MG63 (cell line): Measurements from ENCODE around the gene SEMA3F. TPM values are rescaled to one million over a fixed set of nuclear protein-coding genes. Genes with fewer than 3 reads are reported as not detected.

Source experiments
- DNase-seq: peaks from one replicate; pipeline ENCODE4 v3.0.0-alpha.2; 2020
- H3K27me3 ChIP-seq: fragments of 250-450 bp; sonication (Bioruptor Pico); 2 replicates; pipeline ENCODE4 v1.5.1; 2020; ENCODE audit warnings: mild to moderate bottlenecking, moderate library complexity
- H3K36me3 ChIP-seq: fragments of 250-450 bp; sonication (Bioruptor Pico); 2 replicates; pipeline ENCODE4 v1.5.1; 2020; ENCODE audit warnings: mild to moderate bottlenecking, moderate library complexity
- H3K4me3 ChIP-seq: fragments of 250-450 bp; sonication (Bioruptor Pico); 2 replicates; pipeline ENCODE4 v1.5.1; 2020; ENCODE audit warnings: mild to moderate bottlenecking, moderate library complexity
- H3K9me3 ChIP-seq: fragments of 250-450 bp; sonication (Bioruptor Pico); 2 replicates; pipeline ENCODE4 v1.5.1; 2020; ENCODE audit warnings: mild to moderate bottlenecking, moderate library complexity
- total RNA-seq: library from RNA; depleted of rRNA; stranded (reverse); fragments of >200 nt; shearing (Covaris generic); gene quantifications from 2 replicates; pipeline ENCODE4 v1.2.3, GENCODE V29; 2014; ENCODE audit warnings: low replicate concordance

SEMA3F gene
- total RNA-seq, 1 experiment from 2014 or later, result 22.9 TPM

- no peak overlapping the region for H3K4me3 ChIP-seq
- no peak for DNase-seq
Observed at GRCh38 chr3:50147016-50147415, 8.1 kb upstream of the SEMA3F start.

DNA sequence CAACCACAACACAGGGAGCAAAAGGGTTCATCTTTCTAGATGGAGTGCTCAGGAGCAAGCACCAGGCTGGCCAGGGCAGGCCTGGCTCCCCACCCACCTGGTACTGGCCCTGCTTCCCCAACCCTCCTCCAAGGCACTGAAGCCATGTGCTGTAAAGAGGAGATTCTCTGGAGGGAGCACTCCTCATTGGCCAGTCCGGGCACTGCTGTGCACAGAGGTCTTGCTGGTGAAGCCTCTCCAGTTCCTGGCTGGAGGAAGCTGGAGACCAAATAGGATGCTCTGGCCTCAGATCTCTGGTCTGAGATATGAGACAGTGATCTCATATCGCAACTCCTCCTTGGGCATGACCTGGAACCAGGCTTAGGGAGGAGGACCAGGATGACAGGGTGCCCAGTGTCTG, 7.7 kb upstream of the SEMA3F start:
- Histone ChIP-seq H3K9me3 (no peaks in the 10 kb centered on the region), H3K27me3 (no peaks in the 10 kb centered on the region), H3K4me3 (no peak overlapping the region), H3K36me3 (no peaks in the 10 kb centered on the region)
- no peak for DNase-seq

More at GRCh38 chr3:50147016-50147415, 8.1 kb upstream of the SEMA3F start:
- H3K9me3 ChIP-seq, result no peaks in the 10 kb centered on the region
- no peaks in the 10 kb centered on the region for H3K27me3 ChIP-seq
- no peaks in the 10 kb centered on the region for H3K36me3 ChIP-seq

- Histone ChIP-seq H3K4me3 (no peak overlapping the region), H3K36me3 (no peaks in the 10 kb centered on the region), H3K27me3 (no peaks in the 10 kb centered on the region), H3K9me3 (no peaks in the 10 kb centered on the region)
- DNase-seq, result no peak
Observed at GRCh38 chr3:50147861-50148260, 7.3 kb upstream of the SEMA3F start.

- no peaks in the 10 kb centered on the region for H3K27me3 ChIP-seq
- H3K9me3 ChIP-seq, result no peaks in the 10 kb centered on the region
- H3K36me3 ChIP-seq, result no peaks in the 10 kb centered on the region
- H3K4me3 ChIP-seq, result no peak overlapping the region
- DNase-seq, result no peak
Observed at GRCh38 chr3:50150404-50150750, 4.7 kb upstream of the SEMA3F start.

DNA sequence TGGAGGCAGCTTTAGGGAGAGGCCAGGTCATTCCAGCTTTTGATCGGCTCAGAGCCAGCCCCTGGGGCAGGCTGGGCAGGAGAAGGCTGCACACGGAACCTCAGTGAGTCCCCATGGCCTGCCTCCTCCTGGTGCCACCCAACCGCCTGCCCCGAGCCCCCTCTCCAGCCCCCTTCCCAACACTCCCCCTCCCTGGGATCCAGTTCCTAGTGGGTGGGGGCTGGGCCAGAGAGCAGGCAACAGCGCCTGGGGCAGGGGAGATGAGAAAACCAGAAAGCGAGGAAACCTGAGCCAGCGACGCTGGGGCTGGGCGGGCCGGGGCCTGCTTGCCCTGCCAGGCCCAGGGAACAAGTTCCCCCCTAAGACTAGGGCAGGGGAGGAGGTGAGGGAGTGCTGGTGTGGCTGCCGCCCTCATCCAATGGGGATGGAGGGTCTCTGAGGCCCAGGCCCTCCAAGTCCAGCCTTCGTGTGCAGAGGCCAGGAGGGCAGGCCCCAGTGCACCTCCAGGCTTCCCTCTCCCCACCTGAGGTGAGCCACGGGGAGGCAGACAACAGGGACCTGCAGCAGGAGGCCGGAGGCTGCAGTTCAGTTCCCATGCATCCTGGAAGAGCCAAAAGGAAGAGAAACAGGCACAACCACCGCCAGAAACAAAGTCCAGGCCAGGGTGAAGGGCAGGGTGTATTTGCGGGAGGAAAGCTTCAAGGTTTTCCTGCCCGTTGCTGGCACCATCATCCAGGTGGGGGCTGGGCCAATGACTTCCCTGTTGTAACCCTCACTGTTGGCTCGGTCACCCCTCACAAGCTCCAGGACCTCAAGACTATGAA, 4.0 kb upstream of the SEMA3F start:
- Histone ChIP-seq H3K27me3 (no peaks in the 10 kb centered on the region), H3K36me3 (no peaks in the 10 kb centered on the region), H3K4me3 (no peak overlapping the region), H3K9me3 (no peaks in the 10 kb centered on the region)
- no peak for DNase-seq

DNA sequence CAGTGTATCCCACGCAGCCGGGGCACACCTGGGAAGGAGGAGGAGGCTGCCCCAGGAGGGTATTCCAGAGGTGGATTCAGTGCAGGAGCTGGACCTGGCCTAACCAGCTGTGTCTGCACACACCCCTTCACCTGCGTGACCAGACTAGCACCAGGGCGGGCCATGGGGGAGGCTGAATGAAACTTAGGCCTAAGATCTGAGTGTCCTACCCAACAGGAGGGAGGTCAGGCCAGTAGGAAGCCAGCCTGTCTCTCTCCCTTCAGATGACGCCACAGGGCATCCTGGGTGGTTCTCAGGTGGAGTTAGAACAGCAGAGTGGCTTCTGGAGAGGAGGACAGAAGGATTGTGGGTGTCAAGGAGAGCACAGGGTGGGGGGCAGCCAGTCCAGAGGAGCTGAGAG, 3.4 kb upstream of the SEMA3F start:
- DNase-seq, result no peak
- Histone ChIP-seq H3K9me3 (no peaks in the 10 kb centered on the region), H3K4me3 (no peak overlapping the region), H3K36me3 (no peaks in the 10 kb centered on the region), H3K27me3 (no peaks in the 10 kb centered on the region)

GRCh38 chr3:50153782-50154475, 1.2 kb upstream of the SEMA3F start:
- no peak overlapping the region for H3K4me3 ChIP-seq
- H3K27me3 ChIP-seq, result no peaks in the 10 kb centered on the region
- H3K36me3 ChIP-seq, result no peaks in the 10 kb centered on the region
- no peak for DNase-seq
- no peaks in the 10 kb centered on the region for H3K9me3 ChIP-seq

GRCh38 chr3:50154476-50154839, 666 bp upstream of the SEMA3F start:
- DNase-seq, result no peak
- Histone ChIP-seq H3K4me3 (no peak overlapping the region), H3K36me3 (no peaks in the 10 kb centered on the region), H3K9me3 (no peaks in the 10 kb centered on the region), H3K27me3 (no peaks in the 10 kb centered on the region)

DNA sequence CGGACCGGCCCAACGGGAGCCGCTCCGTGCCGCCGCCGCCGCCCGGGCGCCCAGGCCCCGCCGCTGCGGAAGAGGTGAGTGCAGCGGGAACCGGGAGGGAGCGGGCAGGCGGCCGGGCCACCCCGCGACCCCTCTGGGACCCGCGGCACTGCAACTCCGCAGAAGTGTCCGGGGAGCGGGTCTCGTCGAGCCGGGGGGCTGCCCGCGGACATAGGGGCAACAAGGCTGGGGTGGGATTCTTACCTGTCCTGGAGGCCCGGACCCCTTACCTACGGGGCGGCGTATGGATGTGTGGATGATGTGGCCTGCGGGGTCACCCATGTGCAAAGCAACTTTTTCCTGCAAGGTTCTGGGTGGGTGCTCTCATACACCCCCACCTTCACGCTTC, 361 bp downstream of the SEMA3F start:
- Histone ChIP-seq H3K27me3 (no peaks in the 10 kb centered on the region), H3K9me3 (no peaks in the 10 kb centered on the region), H3K36me3 (peaks cover 5% of the 10 kb centered on the region; the same call in 1 of the 2 replicates), H3K4me3 (peak overlapping the region; percentile 58)
- DNase-seq, result no peak

DNA sequence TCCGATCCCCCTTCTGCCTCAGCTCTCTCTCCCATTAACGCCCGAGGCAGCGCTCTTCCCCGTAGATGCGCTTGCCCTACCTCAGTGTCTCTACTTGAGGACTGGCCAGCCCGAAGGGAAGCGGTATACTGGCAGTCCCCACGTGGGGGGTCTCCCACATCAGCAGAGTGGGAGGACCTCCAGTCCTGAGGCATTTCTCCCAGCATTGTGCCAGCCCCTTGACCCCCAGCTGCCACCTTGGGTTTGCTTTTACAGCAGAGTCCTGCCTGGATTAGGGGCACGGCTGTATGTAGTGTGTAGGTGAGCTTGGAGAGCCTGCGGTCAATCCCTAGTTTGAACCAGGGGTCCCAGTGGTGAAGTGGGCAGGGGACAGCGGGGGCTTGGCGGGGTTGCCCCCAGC, 767 bp downstream of the SEMA3F start:
- no peaks in the 10 kb centered on the region for H3K27me3 ChIP-seq
- no peak for DNase-seq
- peaks cover 5% of the 10 kb centered on the region; the same call in 1 of the 2 replicates for H3K36me3 ChIP-seq
- H3K9me3 ChIP-seq, result no peaks in the 10 kb centered on the region
- peak overlapping the region; percentile 58 for H3K4me3 ChIP-seq

- DNase-seq, result no peak
- Histone ChIP-seq H3K27me3 (no peaks in the 10 kb centered on the region), H3K4me3 (peak overlapping the region; percentile 58), H3K36me3 (peaks cover 9% of the 10 kb centered on the region), H3K9me3 (no peaks in the 10 kb centered on the region)
Observed at GRCh38 chr3:50156549-50157493, 1.7 kb downstream of the SEMA3F start.

DNA sequence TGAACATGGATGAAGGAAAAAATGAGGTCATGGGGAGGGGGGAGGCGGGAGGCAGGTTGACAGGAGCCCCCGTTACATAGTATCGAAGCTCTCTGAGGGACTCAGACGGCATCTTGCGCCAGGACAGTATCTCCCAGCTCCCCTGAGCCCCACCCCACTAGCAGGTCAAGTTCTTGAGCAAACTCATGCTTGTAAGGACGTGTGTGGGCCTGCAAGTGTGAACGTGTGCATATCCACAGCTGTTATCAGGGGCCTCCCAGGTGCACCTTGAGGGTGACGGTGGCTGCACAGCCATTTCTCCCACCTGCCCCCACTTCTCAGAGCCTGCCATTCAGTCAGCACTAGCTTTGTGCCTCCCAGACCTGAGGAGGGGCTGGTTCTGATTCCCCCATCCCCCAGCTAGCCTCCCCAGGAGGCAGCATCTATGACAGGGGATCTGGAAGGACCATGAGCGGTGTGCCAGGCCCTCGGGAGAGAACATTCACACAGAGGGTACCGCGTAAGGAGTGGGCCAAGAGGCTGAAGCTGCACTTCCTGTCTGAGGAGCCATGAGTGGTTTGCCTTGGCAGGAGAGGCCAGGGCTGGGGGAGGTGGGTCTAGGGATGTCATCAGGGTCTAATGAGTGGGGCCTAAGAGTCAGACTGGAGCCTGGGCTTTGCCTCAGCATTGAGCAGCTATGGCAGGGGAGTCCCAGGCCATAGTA, 2.9 kb downstream of the SEMA3F start:
- peaks cover 11% of the 10 kb centered on the region for H3K36me3 ChIP-seq
- no peaks in the 10 kb centered on the region for H3K27me3 ChIP-seq
- no peak overlapping the region for H3K4me3 ChIP-seq
- peak; percentile 83 for DNase-seq
- H3K9me3 ChIP-seq, result no peaks in the 10 kb centered on the region

DNA sequence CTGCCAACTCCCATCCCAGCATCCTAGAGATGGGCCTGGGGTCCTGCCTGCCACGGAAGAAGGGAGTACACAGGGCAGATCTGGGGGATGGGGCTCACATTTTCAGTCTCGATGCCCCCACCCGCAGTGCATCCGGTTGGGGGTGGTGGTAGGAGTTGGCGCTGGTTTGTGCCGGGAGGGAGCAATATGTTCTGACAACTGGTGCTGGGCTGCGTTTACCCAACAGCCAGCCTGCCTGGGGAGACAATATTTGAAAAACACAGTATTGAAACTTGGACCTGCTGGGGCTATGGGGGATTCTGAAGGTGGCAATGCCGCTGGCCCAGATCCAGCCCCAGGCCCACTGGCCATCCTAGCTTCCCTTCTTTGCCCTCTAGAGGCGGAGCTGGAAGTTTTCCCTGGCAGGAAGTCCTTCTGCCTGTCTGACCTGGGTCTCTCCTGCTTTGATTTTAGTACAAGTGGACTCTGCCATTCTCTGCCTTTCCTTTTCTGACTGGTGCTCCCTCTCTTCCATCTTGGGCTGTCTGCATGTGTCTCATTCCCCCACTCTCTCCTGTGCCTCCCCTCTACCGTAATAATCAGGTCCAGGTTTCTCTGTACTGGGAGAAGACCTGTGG, 3.5 kb downstream of the SEMA3F start:
- no peaks in the 10 kb centered on the region for H3K27me3 ChIP-seq
- H3K4me3 ChIP-seq, result no peak overlapping the region
- H3K36me3 ChIP-seq, result peaks cover 12% of the 10 kb centered on the region
- peak; percentile 35 for DNase-seq
- no peaks in the 10 kb centered on the region for H3K9me3 ChIP-seq

DNA sequence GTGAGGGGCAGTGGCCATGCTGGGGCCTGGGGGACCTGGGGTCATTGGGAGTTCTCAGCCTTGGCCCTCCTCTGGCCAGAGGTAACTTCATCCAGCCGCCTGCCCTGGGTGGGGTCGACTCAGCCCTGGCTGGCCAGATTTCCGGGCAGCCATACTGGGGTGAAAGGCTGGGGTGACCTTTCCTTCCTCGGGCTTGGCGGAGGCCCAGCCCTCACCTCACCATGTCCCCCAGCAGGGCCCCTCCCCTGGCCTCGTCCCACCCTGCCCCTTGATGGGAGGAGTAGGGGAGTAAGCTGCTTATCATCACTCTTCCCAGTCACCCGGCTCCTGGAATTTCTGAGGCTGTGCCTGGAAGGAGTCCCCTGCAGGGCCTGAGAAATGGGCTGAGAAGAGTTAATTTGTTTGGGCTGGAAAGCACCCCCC, 5.4 kb downstream of the SEMA3F start:
- no peaks in the 10 kb centered on the region for H3K9me3 ChIP-seq
- no peaks in the 10 kb centered on the region for H3K27me3 ChIP-seq
- peaks cover 16% of the 10 kb centered on the region for H3K36me3 ChIP-seq
- H3K4me3 ChIP-seq, result no peak overlapping the region
- DNase-seq, result no peak

DNA sequence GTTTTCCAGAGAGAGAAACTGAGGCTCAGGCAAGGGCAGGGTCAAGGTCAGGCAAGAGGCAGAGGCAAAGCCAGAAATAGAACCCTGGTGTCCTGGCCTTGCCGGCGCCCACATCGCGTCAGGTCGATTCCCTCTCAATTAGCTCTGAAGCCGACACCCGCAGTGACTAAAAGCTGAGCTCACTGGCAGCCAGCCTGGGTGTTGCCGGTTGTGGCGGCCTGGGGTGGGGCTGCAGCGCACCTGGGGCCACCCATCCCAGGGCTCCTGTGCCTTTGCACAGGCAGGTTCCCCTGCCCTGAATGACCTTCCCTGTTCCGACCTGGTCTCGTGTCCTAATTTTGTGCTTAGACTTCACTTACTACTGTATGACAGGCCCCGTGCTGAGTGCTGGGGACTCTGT, 6.2 kb downstream of the SEMA3F start:
- DNase-seq, result peak; percentile 43
- Histone ChIP-seq H3K9me3 (no peaks in the 10 kb centered on the region), H3K4me3 (no peak overlapping the region), H3K27me3 (no peaks in the 10 kb centered on the region), H3K36me3 (peaks cover 16% of the 10 kb centered on the region)
